ENCODE results near the gene MEF2C. TPM values are rescaled to one million over a fixed set of nuclear protein-coding genes. Genes with fewer than 3 reads are reported as not detected.

The MEF2C gene
- total and polyA plus RNA-seq, 2 of the 13 experiments (the other 11 are each of a cell fraction or from before 2014, with no cell fraction given): 0.02 TPM; not detected in 1

DNA sequence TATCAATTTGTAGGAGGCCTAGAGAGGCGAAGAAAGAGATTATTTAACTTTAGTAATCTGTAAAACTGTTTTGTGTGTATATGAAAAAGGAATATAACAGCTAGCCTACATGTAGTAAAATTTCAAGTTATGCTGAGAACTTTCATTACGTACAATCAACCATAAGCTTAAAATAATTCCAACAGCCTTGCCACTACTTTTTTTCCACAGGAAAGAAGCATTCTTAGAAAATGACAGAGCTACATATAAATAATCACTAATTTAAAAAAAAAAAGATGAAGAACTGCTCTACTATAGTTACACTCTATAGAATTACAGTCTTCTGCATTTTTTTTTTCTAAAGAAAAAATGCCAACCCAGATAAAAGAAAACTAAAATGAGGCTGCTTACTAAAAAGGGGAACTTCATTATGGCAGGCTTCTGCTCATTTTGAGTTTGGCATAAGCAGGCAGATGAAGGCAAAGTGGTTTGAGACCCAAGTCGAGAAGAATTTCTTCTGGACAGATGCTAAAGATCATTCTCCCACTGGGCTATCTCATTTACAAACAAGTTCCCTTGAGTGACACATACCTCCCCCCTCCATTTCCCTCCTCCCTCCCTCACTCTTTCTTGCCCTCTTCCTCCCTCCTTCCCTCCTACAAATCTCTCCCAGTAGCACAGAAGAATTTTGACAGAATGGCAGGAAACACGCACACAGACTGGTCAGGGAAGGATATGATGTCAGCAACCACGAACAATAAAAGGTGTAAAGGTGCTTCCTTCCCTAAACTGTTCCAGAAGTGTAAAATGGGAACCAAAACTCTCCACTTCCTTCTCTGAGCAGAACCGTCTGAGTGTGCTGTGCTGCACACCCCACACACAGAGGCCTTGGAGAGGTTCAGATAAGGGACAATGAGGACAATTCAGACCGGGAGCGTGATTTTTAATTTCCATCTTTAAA lies 56.1 kb downstream of the MEF2C start:
- ChIA-PET CTCF (ENCODE audit: low intra/inter-chr PET ratio, low total read pairs) (no interaction called here), POLR2A (no interaction called here)
- WGBS (ENCODE audit: low lambda C conversion rate): 13% methylated on average over 8 of the region's 8 CpGs
- Histone ChIP-seq H3K9me3 (ENCODE audit: low read length) (no peaks in the 10 kb centered on the region), H4K20me1 (ENCODE audit: insufficient read depth, low read length) (no peaks in the 10 kb centered on the region), H3K4me2 (ENCODE audit: low read depth, low read length) (no peak overlapping the region), H2AFZ (ENCODE audit: low read length) (no peak overlapping the region), H3K27ac (ENCODE audit: extremely low read length, insufficient read depth, low read length) (no peak overlapping the region), H3K4me1 (ENCODE audit: insufficient read depth, low read length) (no peaks in the 10 kb centered on the region), H3K9ac (ENCODE audit: insufficient read depth, low read depth, low read length) (no peak overlapping the region), H3K36me3 (replicated peaks in 1 of 2; ENCODE audit: control insufficient read depth in 1 of 2, insufficient read depth in 2 of 2, low read length in 2 of 2) (no peaks in the 10 kb centered on the region), H3K27me3 (ENCODE audit: control insufficient read depth in 1 of 2, insufficient read depth in 2 of 2, low read length in 2 of 2) (no peaks in the 10 kb centered on the region; a peak in 1 of 5 replicates), H3K79me2 (ENCODE audit: insufficient read depth, low read length) (no peaks in the 10 kb centered on the region), H3K4me3 (replicated peaks in 1 of 3; ENCODE audit: insufficient read depth in 1 of 3, low read depth in 2 of 3, low read length in 3 of 3) (no peak overlapping the region)
- in situ Hi-C loops (cut with HindIII; ENCODE audit: extremely low pct_ligation_motif_present, low pct_unique_long_range_greater_than_20kb) (no loop called here), intact Hi-C loops (cut with micrococcal nuclease; ENCODE audit: unreplicated experiment) (no loop called here)
- no peak for TF ChIP-seq MED8 (CRISPR knock-in tag; IDR thresholded peaks at IDR 0.05; ENCODE audit: insufficient replicate concordance)
- FAIRE-seq (no peak), DNase-seq (ENCODE audit: low spot score) (no peak), ATAC-seq (no peak)
- no TSS peak for BruUV-seq (replicated peaks)

DNA sequence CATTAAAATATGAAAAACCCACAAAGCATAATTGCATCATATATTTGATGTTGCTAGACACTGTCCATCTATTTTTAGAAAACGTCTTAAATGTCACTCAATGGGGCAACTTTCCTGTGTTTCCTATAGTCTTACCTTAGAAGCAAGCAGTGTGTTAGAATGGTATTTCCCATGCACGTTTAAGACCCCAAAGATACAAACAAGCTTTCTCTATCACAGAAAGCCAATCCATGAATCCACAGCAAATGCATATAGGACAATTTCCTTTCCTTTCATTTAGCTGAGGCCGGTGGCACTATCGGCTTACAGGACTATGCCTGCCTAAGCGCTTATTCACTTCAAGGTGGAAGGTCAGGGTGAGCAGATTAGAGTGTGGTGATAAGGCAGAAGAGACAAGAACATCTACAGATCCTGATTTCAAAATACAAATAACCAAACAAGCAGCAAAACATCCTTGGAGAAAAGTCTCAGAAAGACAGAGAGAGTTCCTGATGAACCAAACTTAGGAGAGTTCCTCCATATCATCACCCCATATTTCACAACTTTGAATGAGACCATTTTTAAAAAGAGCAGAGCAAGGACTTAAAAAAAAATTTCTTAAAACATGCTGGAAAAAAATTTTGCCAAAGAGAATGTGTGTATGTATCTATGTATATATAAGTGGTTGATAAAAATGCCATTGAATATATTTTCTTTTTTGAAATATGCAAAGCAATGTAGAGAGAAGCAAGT lies 57.2 kb downstream of the MEF2C start:
- no peak overlapping the region for H2AFZ ChIP-seq (ENCODE audit: low read length)
- H3K27me3 ChIP-seq (ENCODE audit: control insufficient read depth in 1 of 2, insufficient read depth in 2 of 2, low read length in 2 of 2): no peaks in the 10 kb centered on the region; a peak in 1 of 5 replicates
- no peaks in the 10 kb centered on the region for H3K36me3 ChIP-seq (replicated peaks in 1 of 2; ENCODE audit: control insufficient read depth in 1 of 2, insufficient read depth in 2 of 2, low read length in 2 of 2)
- H3K9ac ChIP-seq (ENCODE audit: insufficient read depth, low read depth, low read length): no peak overlapping the region
- H3K79me2 ChIP-seq (ENCODE audit: insufficient read depth, low read length): no peaks in the 10 kb centered on the region
- intact Hi-C loops (cut with micrococcal nuclease; ENCODE audit: unreplicated experiment): no loop called here
- no peak for TF ChIP-seq ZNF557 (CRISPR knock-in tag; IDR thresholded peaks at IDR 0.05)
- TF ChIP-seq ZFP90 (CRISPR knock-in tag; IDR thresholded peaks at IDR 0.05; ENCODE audit: borderline replicate concordance): no peak
- no peak for TF ChIP-seq ZFP41 (CRISPR knock-in tag; IDR thresholded peaks at IDR 0.05; ENCODE audit: borderline replicate concordance)
- no peak for TF ChIP-seq HOXD1 (CRISPR knock-in tag; IDR thresholded peaks at IDR 0.05)
- no peak for TF ChIP-seq NCOA2 (CRISPR knock-in tag; IDR thresholded peaks at IDR 0.05)
- TF ChIP-seq, protein P1, sequence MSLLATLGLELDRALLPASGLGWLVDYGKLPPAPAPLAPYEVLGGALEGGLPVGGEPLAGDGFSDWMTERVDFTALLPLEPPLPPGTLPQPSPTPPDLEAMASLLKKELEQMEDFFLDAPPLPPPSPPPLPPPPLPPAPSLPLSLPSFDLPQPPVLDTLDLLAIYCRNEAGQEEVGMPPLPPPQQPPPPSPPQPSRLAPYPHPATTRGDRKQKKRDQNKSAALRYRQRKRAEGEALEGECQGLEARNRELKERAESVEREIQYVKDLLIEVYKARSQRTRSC (CRISPR knock-in tag; IDR thresholded peaks at IDR 0.05; ENCODE audit: low read depth): no peak
- no peak for TF ChIP-seq MIER3 (CRISPR knock-in tag; IDR thresholded peaks at IDR 0.05; ENCODE audit: borderline replicate concordance)
- TF ChIP-seq PAX8 (CRISPR knock-in tag; IDR thresholded peaks at IDR 0.05; ENCODE audit: borderline replicate concordance): no peak
- no peak for TF ChIP-seq XBP1 (CRISPR knock-in tag; IDR thresholded peaks at IDR 0.05)
- TF ChIP-seq RNF2 (conservative IDR thresholded peaks at IDR 0.05; ENCODE audit: low read depth): no peak
- TF ChIP-seq GFI1 (CRISPR knock-in tag; IDR thresholded peaks at IDR 0.05; ENCODE audit: borderline replicate concordance): no peak
- H4K20me1 ChIP-seq (ENCODE audit: insufficient read depth, low read length): no peaks in the 10 kb centered on the region
- ChIA-PET CTCF (ENCODE audit: low intra/inter-chr PET ratio, low total read pairs) (no interaction called here), POLR2A (no interaction called here)
- WGBS (ENCODE audit: low lambda C conversion rate): 0% methylated on average over 5 of the region's 5 CpGs
- FAIRE-seq: no peak
- no TSS peak for BruUV-seq (replicated peaks)
- H3K9me3 ChIP-seq (ENCODE audit: low read length): no peaks in the 10 kb centered on the region
- no peak overlapping the region for H3K4me2 ChIP-seq (ENCODE audit: low read depth, low read length)
- no peak for ATAC-seq
- H3K4me1 ChIP-seq (ENCODE audit: insufficient read depth, low read length): no peaks in the 10 kb centered on the region
- H3K4me3 ChIP-seq (replicated peaks in 1 of 3; ENCODE audit: insufficient read depth in 1 of 3, low read depth in 2 of 3, low read length in 3 of 3): no peak overlapping the region
- DNase-seq (ENCODE audit: low spot score): no peak
- in situ Hi-C loops (cut with HindIII; ENCODE audit: extremely low pct_ligation_motif_present, low pct_unique_long_range_greater_than_20kb): no loop called here
- no peak overlapping the region for H3K27ac ChIP-seq (ENCODE audit: extremely low read length, insufficient read depth, low read length)
